Upper lobe of left lung (tissue), 4 donors: ENCODE results near the gene SLC6A3.

Experiments
- EP300 ChIP-seq, 4 donors: sonication (generic); formaldehyde crosslinking; IDR thresholded peaks; one replicate each; pipeline ENCODE4 v1.5.1; 2017; ENCODE audit warnings: antibody characterized with exemption in 4 of 4, control low read depth in 2 of 4
- POLR2A ChIP-seq, 4 donors: fragments of 450-650 bp; IDR thresholded peaks; one replicate each; pipeline ENCODE4 v1.5.1; 2016 to 2017; ENCODE audit warnings: antibody characterized with exemption in 4 of 4, mild to moderate bottlenecking in 2 of 4
- TF ChIP-seq, protein P1 (sequence below), 6 experiments: fragments of 450-650 bp in 4 of 6; fragments of 200-600 bp in 2 of 6; sonication (generic) in 2 of 6; IDR thresholded peaks; one replicate each; pipeline ENCODE4 v1.5.1; 2016 to 2019; ENCODE audit warnings: antibody characterized with exemption in 6 of 6

DNA sequence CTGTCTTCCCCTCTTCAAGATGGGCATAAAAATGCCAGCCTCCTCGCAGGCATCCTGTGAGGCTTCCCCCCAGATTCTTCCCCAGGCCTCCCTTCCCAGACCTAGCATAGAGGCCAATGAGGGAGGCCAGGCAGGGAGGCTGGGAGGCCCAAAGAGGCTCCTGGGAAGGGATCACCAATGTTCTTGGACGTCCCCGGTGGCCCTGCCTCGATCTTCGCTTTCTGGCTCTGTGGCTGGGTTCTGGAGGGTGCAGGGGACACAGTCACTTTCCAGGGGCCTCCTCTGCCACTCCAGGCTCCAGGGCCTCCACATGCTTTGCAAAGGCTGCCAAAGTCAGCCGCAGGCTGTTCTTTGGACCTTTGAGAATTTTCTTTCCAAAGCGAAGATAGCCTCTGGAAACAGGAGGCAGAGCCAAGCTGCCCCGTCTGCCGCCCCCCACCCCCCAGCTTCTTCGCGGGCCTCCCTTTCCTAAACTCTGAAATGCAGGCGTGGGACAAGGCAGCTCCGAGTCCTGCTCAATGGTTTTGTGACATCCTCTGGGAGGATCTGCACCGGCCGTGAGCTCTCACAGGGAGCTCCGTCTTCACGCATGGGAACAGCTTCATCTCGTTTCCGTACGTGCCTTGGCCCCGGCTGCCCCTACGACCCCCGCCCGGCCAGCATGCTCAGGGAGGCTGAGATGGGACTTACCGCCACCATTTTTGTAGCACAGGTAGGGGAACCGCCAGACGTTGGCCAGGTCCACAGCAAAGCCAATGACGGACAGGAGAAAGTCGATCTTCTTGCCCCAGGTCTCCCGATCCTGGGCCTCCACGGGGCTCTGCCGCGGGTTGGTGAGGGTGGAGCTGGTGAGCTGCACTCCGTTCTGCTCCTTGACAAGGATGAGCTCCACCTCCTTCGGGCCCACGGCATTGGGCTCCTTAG lies 2.8 kb downstream of the SLC6A3 start:
- TF ChIP-seq, protein P1, sequence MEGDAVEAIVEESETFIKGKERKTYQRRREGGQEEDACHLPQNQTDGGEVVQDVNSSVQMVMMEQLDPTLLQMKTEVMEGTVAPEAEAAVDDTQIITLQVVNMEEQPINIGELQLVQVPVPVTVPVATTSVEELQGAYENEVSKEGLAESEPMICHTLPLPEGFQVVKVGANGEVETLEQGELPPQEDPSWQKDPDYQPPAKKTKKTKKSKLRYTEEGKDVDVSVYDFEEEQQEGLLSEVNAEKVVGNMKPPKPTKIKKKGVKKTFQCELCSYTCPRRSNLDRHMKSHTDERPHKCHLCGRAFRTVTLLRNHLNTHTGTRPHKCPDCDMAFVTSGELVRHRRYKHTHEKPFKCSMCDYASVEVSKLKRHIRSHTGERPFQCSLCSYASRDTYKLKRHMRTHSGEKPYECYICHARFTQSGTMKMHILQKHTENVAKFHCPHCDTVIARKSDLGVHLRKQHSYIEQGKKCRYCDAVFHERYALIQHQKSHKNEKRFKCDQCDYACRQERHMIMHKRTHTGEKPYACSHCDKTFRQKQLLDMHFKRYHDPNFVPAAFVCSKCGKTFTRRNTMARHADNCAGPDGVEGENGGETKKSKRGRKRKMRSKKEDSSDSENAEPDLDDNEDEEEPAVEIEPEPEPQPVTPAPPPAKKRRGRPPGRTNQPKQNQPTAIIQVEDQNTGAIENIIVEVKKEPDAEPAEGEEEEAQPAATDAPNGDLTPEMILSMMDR (IDR thresholded peaks at IDR 0.05) = no peak
- TF ChIP-seq POLR2A (IDR thresholded peaks at IDR 0.05) = no peak
- no peak for TF ChIP-seq EP300 (IDR thresholded peaks at IDR 0.05)
